Stimulated activated CD4-positive, alpha-beta T cell treated with anti-CD3 and anti-CD28 coated beads, Interleukin-15, amount 100 ng/mL, for 24 hours (primary cell): ENCODE measurements around the gene ZNF177.
A peak's percentile ranks its signal among the peaks of the same experiment; 100 is the strongest.
"Not testable (repeated sequence)": the region's sequence is repeated elsewhere in the genome, so short reads cannot be mapped to it uniquely, and the experiment has no call there.

ENCODE experiments used
- DNase-seq: peaks from one replicate; pipeline ENCODE4 v3.0.0-alpha.2; 2020

The ZNF177 gene

DNA sequence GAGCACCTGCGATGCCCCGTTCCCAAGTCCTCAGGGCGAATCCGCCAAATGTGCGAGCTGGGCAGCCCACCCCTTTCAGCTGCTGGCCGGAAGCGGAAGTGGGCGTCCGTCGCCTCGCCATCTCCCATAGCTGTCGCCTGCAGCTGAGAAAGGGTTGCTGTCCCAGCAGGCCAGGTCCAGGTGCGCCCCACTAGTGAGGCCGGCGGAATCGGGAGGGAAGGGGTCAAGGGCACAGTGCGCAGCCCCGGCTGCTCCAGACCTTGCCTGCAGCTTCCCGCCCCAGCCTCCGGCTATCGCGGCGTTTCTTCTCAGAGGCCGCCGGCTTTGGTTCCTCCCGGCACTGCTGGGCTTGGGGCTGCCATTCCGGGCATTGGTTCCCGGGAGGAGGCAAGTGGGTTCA lies at the start of gene ZNF177:
Gene ZNF177, plus strand, starts transcription at position 109 of the 400 bp plus-strand sequence. CDS start 15,299 bp downstream, outside the sequence.
- DNase-seq: peak; percentile 1

DNA sequence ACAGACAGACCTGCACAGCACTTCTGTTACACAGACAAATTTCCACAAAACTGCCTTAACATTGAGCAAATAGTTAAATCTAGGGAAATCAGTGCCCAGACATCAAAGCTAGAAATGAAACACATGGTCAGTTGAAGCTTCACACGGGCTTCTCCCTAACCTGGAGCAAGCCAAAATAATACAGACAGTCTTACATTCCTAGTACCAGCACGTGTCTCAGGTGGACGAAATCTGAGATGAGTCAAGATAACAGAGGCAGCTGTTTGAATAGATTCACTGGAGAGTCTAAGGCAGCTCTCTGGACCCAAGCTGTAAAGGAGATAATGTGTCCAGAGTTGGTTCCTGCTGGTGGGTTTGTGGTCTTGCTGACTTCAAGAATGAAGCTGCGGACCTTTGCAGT lies 49.1 kb upstream of the ZNF177 start:
- DNase-seq: no peak

DNA sequence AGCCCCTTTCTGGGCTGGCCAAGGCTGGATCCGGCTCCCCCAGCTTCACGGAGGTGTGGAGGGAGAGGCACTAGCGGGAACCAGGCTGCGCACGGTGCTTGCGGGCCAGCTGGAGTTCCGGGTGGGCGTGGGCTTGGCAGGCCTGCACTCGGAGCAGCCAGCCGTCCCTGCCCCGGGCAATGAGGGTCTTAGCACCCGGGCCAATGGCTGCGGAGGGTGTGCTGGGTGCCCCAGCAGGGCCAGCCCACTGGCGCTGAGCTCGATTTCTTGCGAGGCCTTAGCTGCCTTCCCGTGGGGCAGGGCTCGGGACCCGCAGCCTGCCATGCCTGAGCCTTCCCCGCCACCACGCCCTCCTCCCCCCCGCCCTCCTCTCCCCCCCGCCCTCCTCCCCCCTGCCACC lies 41.5 kb upstream of the ZNF177 start:
- DNase-seq: no peak

DNA sequence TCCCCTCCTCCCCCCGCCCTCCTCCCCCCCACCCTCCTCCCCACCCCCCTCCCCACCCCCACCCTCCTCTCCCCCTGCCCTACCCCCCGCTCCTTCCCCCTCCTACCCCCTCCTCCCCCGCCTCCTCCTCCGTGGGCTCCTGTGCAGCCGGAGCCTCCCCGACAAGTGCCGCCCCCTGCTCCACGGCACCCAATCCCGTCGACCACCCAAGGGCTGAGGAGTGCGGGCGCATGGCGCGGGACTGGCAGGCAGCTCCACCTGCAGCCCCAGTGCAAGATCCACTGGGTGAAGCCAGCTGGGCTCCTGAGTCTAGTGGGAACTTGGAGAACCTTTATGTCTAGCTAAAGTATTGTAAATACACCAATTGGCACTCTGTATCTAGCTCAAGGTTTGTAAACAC lies 41.1 kb upstream of the ZNF177 start:
- not testable (repeated sequence) for DNase-seq

DNA sequence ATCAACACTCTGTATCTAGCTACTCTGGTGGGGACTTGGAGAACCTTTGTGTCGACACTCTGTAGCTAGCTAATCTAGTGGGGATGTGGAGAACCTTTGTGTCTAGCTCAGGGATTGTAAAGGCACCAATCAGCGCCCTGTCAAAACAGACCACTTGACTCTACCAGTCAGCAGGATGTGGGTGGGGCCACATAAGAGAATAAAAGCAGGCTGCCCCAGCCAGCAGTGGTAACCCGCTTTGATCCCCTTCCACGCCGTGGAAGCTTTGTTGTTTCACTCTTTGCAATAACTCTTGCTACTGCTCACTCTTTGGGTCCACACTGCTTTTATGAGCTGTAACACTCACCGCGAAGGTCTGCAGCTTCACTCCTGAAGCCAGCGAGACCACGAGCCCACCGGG lies 40.6 kb upstream of the ZNF177 start:
- not testable (repeated sequence) for DNase-seq

DNA sequence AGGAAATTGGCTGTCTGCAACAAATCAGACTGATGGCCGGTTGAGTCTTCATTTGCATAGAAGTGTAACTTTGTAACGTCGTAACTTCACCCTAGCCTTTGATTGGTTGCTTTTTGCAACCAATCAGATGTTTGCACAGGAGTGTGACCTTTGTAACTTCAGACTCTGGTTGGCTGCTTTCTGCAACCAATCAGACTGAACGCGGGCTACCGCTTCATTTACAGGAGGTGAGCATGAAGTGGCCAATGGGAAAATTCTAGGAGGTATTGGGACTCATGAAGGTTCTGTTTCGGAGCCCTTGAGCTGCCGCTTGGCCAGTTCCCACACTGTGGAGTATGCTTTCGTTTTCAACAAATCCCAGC lies 39.3 kb upstream of the ZNF177 start:
- DNase-seq: peak; percentile 48

DNA sequence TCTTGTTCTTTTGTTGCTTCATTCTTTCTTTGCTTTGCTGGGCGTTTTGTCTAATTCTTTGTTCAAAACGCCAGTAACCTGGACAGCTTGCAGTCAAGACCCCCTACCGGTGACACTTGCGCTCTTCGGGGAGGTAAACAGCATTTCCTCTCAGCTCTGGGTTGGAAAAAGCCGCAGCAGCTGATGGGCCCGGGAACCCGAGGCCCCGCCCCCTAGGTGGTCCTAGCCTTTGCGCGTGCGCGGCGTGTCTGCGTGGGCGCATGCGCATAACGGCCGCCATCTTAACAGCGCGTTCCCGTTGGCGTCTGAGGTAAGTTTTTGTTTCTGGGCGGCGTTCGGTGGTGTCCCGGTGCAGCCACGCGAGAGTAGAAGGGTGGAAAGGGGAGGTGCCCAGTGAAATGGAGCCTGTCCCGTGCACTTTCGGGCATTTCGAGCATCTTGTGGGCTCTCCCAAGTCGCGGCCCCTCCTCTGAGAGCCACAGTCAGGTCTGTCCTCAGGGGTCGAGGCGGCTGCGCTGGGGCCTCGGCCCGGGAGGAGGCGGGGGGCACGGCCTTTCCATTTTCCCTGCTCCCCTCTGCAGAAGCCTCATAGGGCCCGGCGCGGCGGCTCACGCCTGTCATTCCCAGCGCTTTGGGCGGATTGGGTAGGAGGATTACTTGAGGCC lies 38.8 kb upstream of the ZNF177 start, which contains the start of gene ZNF559:
Gene ZNF559, plus strand, starts transcription at position 261 of the 665 bp plus-strand sequence. CDS start 14,371 bp downstream, outside the sequence.
- peak; percentile 95 for DNase-seq

DNA sequence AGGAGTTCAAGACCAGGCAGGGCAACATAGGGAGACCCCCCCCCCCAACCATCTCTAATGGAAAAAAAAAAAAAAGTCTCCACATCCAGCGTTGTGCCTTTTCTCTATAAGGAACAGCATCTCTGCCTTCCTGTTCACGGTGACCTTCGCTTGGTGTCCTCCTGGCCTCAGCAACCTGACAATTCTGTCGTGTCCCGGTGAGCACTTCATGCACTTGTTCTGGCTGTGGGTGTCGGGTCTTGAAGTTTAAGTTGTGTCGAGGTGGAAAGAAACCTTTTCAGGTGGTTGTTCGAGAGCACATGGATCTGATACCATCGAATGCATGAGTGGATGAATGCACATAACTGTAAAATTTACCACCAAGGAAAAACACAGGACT lies 38.2 kb upstream of the ZNF177 start:
- DNase-seq: no peak

DNA sequence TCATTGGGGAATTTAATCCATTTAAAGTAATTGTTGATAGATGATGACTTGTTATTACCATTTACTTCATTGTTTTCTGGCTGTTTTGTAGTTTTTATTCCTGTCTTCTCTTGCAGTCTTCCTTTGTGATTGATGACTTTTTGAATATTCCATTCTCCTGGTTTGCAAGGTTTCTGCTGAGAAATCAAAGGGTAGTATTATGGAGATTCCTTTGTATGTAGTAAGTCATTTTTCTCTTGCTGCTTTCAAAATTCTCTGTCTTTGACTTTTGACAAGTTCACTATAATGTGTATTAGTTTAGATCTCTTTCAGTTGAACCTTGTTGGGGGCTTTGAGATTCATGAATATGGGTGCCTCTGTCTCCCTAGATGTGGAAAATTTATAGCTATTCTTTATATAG lies 32.8 kb upstream of the ZNF177 start:
- no peak for DNase-seq

DNA sequence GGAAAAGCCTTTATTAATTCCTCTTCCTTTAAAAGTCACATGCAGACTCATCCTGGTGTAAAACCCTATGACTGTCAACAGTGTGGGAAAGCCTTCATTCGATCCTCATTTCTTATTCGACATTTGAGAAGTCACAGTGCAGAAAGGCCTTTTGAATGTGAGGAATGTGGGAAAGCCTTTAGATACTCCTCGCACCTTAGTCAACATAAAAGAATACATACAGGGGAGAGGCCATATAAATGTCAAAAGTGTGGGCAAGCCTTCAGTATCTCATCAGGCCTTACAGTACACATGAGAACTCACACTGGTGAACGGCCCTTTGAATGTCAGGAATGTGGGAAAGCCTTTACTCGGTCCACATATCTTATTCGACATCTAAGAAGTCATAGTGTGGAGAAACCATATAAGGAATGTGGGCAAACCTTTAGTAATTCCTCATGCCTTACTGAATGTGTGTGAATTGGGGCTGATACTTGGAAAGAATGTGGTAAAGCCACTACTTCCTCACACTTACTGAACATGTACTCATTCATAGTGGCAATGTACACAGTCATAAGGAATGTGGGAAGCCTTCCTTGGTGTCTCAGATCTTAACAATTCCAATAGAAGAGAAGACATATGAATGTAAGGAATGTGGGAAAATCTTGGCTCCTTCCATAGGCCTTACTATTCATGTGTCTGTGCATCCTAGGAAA lies 20.1 kb upstream of the ZNF177 start:
- DNase-seq: no peak

DNA sequence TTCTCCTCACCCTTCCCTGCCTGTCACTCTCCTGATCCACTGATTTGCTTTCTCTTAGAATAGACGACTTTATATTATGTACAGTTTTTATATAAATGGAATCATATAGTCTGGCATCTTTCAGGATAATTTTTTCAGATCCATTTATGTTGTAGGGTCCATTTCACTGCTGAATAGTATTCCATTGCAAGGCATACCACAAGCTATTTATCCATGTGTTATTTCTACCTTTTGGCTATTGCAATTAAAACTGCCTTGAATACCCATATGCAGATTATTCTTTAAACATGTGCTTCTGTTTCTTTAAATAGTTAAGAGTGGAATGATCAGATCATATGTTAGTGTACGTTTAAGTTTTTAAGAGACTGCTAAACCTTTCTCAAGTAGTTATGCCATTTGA lies 17.8 kb upstream of the ZNF177 start:
- DNase-seq: no peak

DNA sequence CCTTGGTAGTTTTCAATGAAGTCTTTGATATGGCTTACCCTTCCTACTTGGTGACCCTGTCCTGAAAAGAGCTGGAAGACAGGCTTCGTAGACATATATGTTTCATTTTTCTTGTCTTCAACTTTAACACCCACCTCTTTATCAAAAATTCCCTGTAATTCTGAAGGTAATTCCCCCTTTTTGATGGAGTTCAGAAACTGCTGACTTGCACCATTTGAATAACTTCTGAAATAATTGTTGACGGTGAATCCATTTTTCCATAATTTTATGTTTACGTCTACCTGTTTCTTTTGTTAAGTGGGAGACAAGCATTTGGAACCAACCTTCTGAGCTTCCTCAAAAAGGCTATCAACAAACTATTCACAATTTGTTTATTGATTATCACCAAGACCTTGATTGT lies 14.6 kb upstream of the ZNF177 start:
- DNase-seq: no peak

DNA sequence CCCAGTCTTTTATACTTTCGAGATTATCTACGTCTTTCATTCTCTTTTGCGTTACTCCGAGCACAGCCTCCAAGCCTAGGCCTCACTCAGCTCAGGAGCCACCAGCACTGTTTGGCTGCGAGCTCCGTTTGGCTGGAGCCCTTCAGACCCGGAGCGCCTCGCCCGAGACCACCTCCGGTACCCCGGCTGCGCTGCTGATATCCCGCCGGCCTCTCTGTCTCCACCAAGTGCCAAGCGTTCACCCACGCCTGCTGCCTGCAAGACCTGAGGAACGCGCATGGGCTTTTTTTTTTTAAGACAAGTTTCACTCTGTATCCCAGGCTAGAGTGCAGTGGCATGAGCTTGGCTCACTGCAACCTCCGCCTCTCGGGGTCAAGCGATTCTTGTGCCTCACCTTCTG lies 14.1 kb upstream of the ZNF177 start:
- no peak for DNase-seq

DNA sequence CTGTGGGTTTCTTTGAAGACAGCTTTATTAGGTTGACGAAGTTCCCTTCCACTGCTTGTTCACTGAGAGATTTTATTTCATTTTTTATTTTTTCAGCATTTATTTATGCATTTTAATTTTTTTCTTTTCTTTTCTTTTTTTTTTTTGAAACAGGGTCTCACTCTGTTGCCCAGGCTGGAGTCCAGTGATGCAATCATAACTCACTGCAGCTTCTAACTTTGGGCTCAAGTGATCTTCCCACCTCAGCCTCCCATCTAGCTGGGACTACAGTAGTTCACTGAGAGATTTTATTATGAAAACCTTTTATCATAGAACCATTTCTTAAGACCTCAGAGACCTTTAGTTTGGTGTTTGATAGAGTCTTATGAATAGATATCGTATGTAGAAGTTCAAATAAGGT lies 10.3 kb upstream of the ZNF177 start:
- no peak for DNase-seq

DNA sequence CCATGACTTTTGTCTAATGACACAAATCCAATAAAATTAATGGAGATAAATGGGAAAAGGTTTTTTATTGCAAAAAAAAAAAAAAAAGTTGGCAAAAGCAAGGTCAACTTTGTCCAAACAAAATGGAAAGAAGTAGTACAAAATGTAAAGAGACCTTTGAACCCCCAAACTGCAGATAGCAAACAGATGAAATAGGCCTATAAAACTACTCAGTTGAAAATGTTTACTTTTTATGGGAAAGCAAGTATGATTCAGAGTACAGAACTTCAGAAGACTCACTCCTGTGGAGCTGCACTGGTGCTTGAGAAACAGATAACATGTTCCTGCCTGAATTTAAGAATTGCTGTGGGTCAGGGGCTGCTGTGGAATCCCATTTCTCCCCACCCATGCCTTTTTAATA lies 9.8 kb upstream of the ZNF177 start:
- no peak for DNase-seq

DNA sequence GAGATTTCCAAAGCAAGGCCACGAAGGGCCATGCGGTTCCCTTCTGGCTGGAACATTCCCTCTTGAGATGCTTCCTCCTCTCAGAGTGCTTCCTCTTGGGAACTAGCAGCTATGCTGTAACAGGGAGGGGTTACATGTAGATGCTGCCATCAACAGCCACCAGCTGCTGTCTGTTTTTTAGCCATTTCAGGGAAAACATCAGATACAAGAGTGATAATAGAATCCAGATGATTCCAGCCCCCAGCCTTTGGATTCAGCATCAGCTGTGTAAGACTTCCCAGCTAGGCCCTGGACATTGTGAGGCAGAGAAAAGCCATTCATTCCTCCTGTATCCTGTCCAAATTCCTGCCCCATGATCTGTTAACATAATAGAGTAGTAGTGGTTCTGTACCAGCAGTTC lies 8.2 kb upstream of the ZNF177 start:
- no peak for DNase-seq

DNA sequence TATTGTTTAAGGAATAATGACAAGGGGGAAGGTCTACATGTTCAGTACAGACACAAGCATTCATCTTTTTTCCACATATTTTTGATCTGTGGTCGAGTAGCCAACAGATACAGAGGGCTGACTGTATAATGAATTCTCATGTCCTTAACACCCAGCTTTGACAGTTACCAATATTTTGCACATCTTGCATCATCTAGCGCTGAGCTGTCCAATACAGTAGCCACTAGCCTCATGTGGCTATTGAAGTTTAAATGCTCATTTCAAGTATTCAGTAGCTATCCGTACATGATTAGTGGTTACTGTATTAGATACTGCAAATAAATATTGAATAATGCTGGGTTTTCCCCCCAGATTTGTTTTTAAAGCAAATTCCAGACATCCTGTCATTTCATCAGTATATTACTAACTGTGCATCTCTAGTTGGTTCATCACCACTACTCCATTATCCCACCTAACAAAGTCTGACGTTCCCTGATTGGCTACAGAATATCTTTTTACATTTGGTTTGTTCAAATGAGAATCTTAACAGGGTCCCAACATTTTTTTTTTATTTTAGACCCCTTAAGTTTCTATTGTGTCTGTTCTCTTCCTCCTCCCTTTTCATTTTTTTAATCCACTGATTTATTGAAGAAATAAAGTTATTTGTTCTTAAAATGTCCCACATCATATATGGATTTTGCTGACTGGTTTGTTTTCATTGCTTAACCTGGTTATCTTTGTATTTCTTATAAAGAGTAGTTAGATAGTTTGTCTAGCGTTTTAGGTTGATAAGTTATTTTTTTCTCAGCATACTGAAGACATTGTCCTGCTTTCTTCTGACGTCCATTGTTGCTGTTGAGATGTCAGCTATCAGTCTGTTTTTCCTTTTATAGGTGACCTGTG lies 8.2 kb downstream of the ZNF177 start:
- no peak for DNase-seq

DNA sequence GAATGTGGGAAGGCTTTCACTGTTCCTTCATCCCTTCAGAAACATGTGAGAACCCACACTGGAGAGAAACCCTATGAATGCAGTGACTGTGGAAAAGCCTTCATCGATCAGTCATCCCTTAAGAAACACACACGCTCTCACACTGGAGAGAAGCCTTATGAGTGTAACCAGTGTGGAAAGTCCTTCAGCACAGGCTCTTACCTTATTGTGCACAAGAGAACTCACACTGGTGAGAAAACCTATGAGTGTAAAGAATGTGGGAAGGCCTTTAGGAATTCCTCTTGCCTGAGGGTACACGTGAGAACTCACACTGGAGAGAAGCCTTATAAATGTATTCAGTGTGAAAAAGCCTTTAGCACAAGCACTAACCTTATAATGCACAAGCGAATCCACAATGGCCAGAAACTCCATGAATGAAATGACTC lies 18.6 kb downstream of the ZNF177 start:
- DNase-seq: no peak

DNA sequence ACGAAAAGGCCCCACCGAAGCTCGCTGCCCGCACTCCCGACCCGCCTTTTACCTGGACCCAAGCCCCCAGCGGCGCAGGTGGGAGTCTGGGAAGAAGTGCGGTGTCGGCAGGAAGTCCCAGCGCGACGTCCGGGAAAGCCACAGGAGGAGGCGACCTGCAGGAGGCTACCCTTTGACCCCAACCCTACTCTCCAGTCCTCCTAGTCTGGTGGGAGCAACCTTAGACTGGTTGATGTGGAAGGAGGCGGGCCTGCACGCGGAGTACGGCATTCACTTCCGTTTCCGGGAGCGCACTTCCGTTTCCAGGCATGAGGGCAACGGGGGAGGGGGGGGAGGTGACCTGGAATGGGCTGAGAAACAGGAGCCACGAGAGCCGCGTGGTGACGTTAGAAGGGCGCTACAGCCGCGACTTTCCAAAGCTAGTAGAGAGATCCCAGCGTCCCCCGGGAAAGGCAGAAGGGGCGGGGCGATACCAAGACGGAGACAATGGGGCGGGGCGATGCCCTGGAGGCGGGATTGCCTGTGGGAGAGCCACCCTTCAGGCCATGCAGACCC lies 44.1 kb downstream of the ZNF177 start:
- DNase-seq: peak; percentile 78

DNA sequence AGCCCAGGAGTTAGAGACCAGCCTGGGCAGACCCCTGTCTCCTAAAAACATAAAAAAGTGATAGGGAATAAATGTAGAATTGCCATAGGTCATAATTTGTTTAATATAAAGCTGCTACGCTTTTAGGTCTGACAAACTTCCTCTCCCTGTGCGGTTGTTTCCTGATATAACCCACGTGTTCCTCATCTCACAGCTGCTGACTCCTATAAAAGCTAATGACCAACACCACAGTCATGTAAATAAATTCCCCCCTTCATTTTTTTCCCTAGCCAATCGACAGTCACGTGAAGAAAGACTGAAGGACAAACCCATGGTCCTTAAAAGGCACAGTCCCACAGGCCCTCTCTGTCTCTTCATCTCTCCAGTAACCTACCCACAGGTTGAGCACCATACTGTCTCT lies 45.0 kb downstream of the ZNF177 start:
- DNase-seq: no peak

DNA sequence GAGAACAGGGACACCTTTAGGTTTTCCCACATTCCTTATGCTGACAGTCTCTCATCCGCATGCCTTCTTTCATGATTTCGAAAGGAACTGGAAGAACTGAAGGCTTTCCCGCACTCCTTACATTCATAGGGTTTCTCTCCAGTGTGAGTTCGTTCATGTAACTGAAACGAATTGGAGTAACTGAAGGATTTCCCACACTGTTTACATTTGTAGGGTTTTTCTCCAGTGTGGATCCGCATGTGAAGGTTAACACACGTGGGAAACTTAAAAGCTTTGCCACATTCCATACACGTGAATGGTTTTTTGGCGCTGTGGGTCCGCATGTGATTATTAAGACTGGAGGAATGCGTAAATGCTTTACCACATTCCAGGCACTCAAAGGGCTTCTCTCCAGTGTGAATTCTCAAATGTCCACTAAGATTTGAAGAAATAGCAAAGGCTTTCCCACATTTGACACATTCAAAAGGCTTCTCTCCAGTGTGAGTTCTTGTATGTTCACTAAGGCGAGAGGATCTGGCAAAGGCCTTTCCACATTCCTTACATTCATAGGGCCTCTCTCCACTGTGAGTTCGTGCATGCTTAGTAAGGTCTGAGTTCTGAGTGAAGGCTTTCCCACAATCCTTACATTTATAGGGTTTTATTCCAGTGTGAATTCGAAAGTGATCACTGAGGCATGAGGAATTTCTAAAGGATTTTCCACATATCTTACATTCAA lies 50.6 kb downstream of the ZNF177 start:
- DNase-seq: no peak

DNA sequence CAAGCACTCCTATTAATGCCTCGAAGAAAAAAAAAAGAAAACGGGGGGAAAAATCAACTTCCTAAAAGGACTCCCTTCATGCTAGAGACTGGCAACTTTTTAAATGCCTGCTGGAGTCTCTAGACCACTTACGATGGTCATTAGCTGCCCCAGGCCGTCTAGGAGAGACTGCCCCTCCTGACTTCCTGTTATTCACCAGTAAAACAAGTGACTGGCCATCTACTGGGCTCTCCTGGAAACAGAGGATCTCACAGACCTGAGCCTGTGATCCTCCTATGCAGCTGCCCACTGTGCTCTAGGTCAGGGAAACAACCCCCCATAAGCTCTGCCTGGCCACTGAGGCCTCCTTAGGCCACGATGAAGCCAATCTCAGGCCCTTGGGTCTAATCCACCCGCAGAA lies 65.1 kb downstream of the ZNF177 start:
- DNase-seq: no peak

DNA sequence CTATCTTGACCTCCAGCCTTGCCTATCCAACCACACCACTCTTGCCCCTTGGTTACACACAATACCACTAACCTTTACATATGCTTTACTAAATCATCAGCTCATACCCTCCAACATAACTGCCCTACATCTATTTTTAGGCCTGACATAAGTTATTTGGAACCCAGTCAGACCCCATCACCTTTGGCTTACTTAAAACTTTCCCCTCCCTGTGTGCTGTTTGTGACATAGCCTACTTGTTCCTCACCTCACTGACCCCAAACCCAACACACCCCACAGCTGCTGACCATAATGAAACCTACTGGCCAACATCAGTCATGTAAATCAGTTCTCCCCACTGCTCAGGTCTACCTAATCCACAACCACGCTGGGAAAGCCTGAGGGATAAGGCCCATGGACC lies 67.6 kb downstream of the ZNF177 start:
- no peak for DNase-seq
